Metanephros (tissue), 2 donors: Measurements from ENCODE around the gene ANKRD18A. TPM values are rescaled to one million over a fixed set of nuclear protein-coding genes. Genes with fewer than 3 reads are reported as not detected.

Experiments used
- small RNA-seq: library from RNA; depleted of rRNA; stranded (forward); fragments of <200 nt; gene quantifications from one replicate; pipeline ENCODE3, GENCODE V24; 2014; ENCODE audit warnings: low replicate concordance
- total RNA-seq: library from RNA; depleted of rRNA; stranded (reverse); fragments of >200 nt; gene quantifications from one replicate; pipeline ENCODE4 v1.2.3, GENCODE V29; 2014

The ANKRD18A gene
- total RNA-seq: 2.9 TPM

DNA sequence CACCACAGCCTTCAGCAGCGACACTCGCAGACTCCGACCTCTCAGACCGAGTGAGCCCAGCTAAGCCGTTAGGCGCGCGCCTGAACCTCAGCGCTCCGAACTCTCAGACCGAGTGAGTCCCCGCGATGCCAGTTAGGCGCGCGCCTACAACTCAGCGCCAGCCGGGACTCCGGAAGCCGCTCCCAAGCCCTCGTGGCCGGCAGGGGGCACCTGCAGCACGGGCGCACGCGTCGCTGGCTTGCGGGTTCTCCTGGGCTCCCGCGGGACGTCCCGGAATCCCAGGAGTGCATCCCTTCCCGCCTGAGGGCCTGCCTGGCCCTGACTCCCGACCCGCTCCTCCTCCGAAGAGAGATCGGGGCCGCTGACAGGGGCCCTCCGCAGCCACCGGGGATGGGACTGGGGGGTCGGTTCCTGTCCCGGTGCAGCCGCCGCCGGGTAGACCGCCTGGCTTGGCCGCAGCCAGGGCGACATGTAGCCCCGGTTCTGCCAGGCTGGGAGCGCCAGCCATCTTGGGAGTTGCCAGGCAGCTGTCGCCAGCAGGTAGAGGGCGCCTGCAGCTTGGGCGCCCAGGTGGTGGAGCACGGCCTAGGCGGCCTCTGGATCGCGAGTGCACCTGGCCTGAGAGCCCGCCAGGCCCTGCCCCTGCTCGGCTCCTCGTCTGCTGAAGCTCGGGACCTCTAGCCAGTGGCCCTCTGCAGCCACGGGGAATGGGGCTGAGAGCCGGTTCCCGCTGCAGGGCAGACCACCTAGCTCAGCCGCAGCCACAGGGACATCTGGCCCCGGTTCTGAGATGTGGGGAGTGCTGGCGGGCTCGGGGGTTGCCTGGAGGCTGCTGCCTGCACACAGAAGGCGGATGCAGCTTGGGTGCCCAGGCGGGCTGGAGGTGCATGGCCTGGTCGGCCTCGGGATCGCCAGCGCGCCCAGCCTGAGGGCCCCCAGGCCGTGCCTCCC is at the start of gene ANKRD18A:
TSS of gene ANKRD18A (minus strand) at position 114 of the 951 bp plus-strand sequence. CDS start 311 bp downstream, outside the sequence.

Small RNA genes lying within 50 kb of the gene (small RNA-seq; reads per million reads assigned to genes)
- not detected for gene AL390726.1
- not detected for gene AL390726.2
- gene AL390726.3: not detected
- gene AL390726.4: not detected
- not detected for gene AL390726.5

Other genes with a start within 250 kb of the ANKRD18A start
- 25.5 TPM for gene ALDH1B1, start 227.9 kb downstream of the ANKRD18A start, total RNA-seq
- 2.2 TPM for gene IGFBPL1, start 196.1 kb downstream of the ANKRD18A start, total RNA-seq
- gene FAM240B, start 99.5 kb upstream of the ANKRD18A start, total RNA-seq: not detected